DMS 273 (cell line): ENCODE data around the gene MYO1E.
A peak's percentile ranks its signal among the peaks of the same experiment; 100 is the strongest.

Source experiments
- DNase-seq: peaks from one replicate; lab custom pipeline; 2025; ENCODE audit not compliant: unreplicated experiment; lab: John Stamatoyannopoulos, UW

MYO1E gene

DNA sequence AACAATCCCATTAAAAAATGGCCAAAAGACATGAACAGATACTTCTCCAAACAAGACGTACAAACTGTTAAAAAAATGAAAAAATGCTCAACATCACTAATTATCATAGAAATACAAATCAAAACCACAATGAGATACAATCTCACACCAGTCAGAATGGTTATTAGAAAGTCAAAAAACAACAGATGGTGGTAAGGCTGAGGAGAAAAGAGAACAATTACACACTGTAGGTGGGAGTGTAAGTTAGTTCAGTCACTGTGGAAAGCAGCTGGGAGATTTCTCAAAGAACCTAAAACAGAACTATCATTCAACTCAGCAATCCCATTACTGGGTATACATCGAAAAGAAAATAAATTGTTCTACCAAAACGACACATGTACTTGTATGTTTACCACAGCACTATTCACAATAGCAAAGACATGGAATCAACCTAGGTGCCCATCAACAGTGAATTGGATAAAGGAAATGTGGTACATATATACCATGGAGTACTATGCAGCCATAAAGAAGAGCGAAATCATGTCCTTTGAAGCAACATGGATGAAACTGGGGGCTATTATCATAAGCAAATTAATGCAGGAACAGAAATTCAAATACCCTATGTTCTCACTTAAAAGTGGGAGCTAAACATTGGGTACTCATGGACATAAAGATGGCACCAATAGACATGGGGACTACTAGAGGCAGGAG lies 51.5 kb downstream of the MYO1E start:
- peak; percentile 47 for DNase-seq

GRCh38 chr15:59317211-59317610 lies 55.5 kb downstream of the MYO1E start:
- no peak for DNase-seq

DNA sequence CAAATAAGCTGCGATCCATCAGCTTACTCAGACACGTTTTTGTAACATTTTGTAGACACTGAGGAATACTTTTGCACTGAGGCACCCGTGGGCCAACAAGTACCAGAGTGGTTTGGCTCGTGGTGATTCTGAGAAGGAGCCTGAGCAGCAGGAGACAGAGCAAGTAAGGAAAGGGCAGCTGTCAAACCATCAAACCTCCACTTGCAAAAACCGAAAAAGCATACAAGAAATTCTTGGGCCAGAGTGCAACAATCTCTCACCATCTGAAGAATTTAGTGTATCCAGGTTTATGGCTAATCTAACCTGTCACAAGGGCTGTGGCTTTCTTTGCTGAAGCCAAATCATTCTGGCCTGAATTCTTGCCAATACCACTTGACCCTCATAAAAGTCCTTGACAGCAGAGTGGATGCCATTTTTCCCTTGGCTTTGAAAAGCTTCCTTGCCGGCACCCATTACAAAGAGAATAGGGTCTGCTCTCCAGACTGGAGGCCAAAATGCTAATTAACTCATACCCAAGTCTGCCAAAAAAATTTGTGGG lies 56.7 kb downstream of the MYO1E start:
- DNase-seq, result peak; percentile 24

- DNase-seq, result peak; percentile 77
Observed at GRCh38 chr15:59313641-59314332, 58.9 kb downstream of the MYO1E start.

GRCh38 chr15:59312205-59312604 lies 60.5 kb downstream of the MYO1E start:
- DNase-seq, result no peak

DNA sequence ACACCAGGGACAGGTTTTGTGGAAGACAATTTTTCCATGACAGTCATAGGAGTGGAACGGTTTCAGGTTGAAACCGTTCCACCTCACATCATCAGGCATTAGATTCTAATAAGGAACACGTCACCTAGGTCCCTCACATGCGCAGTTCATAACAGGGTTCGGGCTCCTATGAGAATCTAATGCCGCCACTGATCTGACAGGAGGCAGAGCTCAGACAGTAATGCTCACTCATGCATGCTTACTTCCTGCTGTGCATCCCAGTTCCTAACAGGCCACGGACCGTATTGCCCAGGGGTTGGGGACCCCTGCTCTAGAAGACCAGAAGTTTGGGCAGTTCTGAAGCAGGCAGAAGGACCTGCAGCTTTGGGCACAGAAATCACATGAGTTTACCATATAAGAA lies 61.5 kb downstream of the MYO1E start:
- no peak for DNase-seq

- no peak for DNase-seq
Observed at GRCh38 chr15:59309405-59309804, 63.3 kb downstream of the MYO1E start.

GRCh38 chr15:59307165-59307537 lies 65.5 kb downstream of the MYO1E start:
- DNase-seq, result no peak

DNA sequence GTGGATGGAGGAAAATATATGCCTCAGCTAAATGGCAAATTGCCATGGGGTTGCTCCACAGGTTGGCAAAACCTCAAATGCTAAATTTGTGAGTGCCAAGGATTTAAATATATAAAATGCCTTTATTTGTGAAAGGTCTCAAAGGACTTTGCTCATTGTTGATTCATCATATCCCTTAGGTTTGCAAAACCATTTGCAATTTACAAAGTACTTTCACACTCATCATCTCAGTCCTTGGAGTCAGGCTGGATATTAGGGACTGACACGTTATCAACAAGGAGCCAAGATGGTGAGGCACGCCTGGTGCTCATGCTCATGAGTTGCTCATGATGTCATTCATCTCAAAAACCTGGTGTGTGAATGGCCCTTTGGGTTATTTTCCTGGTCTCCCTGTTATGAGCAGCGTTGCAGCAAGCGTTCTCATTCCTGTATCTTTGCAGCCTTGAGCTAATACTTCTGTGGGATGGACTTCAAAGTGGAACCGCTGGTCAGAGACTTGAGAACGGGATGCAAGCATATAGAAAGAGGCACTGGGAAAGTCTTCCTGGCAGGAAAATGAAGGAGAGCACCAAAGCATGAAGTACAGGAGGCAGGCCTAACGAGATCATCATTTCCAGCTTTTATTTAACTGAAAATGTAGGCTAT lies 66.0 kb downstream of the MYO1E start:
- DNase-seq, result no peak

GRCh38 chr15:59304807-59305206 lies 67.9 kb downstream of the MYO1E start:
- DNase-seq, result no peak

DNA sequence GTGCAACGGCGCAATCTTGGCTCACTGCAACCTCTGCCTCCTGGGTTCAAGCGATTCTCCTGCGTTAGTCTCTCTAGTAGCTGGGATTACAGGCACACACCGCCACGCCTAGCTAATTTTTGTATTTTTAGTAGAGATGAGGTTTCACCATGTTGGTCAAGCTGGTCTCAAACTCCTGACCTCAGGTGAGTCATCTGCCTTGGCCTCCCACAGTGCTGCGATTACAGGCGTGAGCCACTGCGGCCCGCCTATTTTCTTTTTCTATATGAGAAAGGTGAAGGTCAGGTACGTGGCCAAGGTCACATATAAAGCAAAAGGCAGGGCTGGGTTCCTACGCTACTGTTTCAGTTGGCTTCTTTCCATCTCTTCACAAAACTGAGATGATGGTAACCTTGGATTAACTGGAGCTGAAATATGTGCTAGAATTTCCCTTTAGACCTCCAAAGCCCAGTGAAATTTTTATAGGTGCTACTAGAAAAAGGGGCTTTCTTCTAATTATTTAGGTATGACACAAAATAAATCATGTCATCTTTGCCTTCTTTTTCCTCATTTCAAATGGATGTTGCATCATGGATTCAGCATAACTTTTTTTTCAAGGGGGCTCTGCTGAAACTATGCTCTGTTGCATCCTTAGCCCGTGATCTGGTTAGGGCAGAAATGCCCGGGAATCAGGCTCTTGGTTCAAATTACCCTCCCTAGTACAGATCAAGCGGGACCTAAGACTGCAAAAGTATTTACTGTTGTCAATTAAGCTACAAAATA lies 68.5 kb downstream of the MYO1E start:
- DNase-seq, result no peak

DNA sequence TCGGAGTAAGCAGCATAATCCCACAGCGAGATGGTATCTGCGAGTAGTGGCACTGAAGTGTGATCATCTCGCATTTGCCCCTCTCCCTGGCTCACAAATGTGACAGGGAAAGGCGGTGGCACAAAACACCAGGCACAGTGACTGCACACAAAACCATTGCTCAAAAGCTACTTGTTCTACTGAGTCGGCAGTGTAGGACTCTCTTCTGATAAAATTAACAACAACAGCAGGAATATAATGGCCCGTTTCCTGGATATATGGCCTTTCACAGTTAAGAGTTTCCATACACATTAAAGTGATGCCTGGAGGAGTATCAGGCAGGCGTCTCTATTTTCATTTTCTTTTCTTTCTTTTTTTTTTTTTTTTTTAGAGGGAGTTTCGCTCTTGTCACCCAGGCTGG lies 69.0 kb downstream of the MYO1E start:
- DNase-seq, result no peak

GRCh38 chr15:59303136-59303535 lies 69.5 kb downstream of the MYO1E start:
- no peak for DNase-seq

DNA sequence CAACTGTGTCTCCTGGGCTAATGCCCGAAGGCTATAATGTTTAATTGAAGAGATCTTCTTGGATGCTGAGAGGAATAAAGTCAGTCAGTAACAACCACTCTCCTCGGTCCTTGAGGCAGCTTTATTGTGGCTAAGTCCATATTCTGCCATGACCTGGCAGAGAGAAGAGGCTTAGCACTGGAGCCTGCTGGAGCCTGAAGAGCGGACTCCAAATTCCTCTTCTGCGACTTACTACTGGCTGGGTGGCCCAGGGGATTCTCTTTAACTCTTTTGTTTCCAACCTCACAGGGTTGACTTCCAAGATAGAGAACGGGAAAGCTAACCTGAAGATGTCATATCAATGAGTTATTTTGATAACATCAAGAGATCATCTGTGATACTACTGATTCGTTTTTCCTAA lies 71.1 kb downstream of the MYO1E start:
- no peak for DNase-seq

DNA sequence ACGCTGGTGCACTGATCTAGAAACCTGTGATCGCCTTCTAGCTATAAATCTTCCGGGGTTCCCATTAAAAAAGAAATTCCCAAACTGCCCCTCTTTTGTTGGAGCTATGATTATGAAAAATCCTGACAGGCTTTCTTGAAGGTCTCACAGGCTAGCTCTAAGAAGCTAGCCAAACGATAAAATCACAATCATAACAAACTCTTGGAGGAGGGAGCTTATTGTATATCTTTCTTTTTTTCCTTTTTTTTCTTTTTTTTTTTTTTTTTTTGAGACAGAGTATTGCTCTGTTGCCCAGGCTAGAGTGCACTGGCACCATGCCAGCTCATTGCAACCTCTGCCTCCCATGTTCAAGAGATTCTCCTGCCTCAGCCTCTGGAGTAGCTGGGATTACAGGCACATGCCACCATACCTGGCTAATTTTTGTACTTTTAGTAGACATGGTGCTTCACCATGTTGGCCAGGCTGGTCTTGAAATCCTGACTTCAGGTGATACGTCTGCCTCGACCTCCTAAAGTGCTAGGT lies 72.0 kb downstream of the MYO1E start:
- DNase-seq, result no peak

- DNase-seq, result no peak
Observed at GRCh38 chr15:59299929-59300617, 72.6 kb downstream of the MYO1E start.

DNA sequence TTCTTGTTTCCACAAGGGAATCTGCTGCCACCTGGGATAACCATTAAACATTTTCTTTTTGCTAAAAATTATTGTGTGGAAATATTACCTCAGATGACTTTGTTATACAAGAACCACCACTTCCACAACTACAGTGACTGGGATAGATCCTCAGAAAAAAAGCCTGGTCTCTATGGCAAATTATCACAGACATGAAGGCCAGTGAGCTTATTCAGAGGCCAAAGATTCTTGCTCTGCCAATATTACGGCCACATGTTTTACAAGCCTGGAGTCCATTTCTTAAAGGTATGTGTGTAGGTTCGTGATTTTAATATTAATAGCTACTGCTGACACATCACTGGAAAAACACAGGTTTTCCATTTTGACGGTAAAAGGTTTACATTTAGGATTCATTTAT lies 73.8 kb downstream of the MYO1E start:
- DNase-seq, result no peak

DNA sequence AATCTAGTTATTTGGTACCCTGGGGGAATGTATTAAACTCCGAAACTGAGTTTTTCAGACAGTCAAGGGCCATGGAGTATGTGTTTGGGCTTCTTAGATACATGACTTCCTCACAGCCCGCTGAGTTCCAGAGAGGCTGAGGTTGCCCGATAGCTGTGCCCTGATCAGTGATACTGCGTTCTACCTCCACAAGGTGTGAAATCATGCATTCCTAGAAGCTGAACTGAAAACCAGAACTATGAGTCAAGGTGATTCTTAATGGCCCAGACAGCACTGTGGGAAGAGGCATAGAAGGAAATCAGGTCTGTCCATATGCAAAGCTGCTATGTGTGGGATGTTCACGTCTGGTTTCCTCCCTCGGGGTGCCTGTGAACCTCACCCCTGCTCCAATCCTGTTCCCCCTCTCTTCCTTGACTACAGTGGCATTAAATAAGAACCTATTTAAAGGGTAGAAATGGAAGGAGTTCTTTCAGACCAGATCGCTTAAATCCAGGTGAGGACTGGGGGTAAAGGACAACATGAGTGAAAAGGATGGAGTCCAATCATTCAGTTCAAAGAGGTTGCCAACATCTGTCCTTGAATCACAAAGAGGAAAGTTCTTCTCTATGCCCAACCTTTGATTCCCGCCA lies 74.3 kb downstream of the MYO1E start:
- no peak for DNase-seq

DNA sequence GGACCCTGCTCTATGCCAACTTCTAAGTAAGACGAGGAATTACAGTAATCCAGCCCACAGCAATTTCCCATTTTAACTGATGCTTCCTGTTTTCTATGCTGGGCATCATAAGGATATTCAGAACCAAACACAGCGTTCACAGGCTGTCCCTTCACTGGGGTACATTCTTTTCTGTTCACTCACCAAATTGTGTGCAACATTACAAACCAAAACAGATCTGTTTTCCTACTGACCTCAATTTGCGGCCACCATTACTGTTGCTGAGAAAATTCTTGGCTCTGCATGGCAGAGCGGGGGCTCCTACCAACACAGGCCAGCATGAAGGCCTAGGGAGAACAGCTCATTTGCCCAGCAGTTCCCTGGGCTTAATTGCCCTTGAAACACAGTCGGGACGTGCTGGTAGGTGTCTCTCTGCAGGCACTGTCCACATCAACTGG lies 76.5 kb downstream of the MYO1E start:
- DNase-seq, result no peak
